Lower leg skin (tissue), 4 donors: ENCODE measurements around the gene MYO3B. TPM values are rescaled to one million over a fixed set of nuclear protein-coding genes. Genes with fewer than 3 reads are reported as not detected.

Experiments used
- DNase-seq, 2 donors: peaks; one replicate each; pipeline ENCODE4 v3.0.0-alpha.2; 2019; ENCODE audit warnings: low spot score in 2 of 2
- H3K4me3 ChIP-seq: fragments of 200-600 bp; sonication (generic); 2 replicates; pipeline ENCODE4 v1.5.1; 2017; ENCODE audit warnings: mild to moderate bottlenecking, low read depth; ENCODE audit not compliant: poor library complexity, severe bottlenecking
- CTCF ChIP-seq, 3 donors: fragments of 450-650 bp; IDR thresholded peaks; one replicate each; pipeline ENCODE4 v1.5.1; 2016; ENCODE audit warnings: antibody characterized with exemption in 3 of 3, mild to moderate bottlenecking in 3 of 3, moderate library complexity in 2 of 3
- POLR2A ChIP-seq, 2 donors: fragments of 450-650 bp; IDR thresholded peaks; one replicate each; pipeline ENCODE4 v1.6.1; 2016 to 2017; ENCODE audit warnings: antibody characterized with exemption in 2 of 2, mild to moderate bottlenecking in 1 of 2, moderate library complexity in 1 of 2
- WGBS, 2 donors: methylation state at CpG; one replicate each; pipeline ENCODE4 v1.1.5; 2018; 5-methylcytosine and 5-hydroxymethylcytosine counted together
- intact Hi-C: fragments of 100-400 bp; cut with DNase I; formaldehyde crosslinking; loops from one replicate; pipeline ENCODE4 v1.15.0; 2023; ENCODE audit warnings: low total_unique reads
- total RNA-seq, 4 donors: library from RNA; depleted of rRNA; stranded (reverse); fragments of >200 nt; gene quantifications; one replicate each; pipeline ENCODE4 v1.1.0, GENCODE V29; 2016

Gene MYO3B
- total RNA-seq, 4 donors from 2014 or later, result 0.17 to 0.81 (median 0.66) TPM

- WGBS, 2 donors, result 62 to 76% methylated on average over 2 of the region's 2 CpGs
- no peak overlapping the region for H3K4me3 ChIP-seq
- no peak for TF ChIP-seq CTCF (IDR thresholded peaks at IDR 0.05)
- no peak for TF ChIP-seq POLR2A (IDR thresholded peaks at IDR 0.05)
- DNase-seq, result no peak
- intact Hi-C loops, result no loop called here
These were observed 390.6 kb downstream of the MYO3B start for GRCh38 chr2:170568511-170568910.

GRCh38 chr2:170571612-170572011 is 393.7 kb downstream of the MYO3B start:
- H3K4me3 ChIP-seq, result no peak overlapping the region
- intact Hi-C loops, result no loop called here
- no peak for DNase-seq
- TF ChIP-seq POLR2A (IDR thresholded peaks at IDR 0.05) (no peak), CTCF (IDR thresholded peaks at IDR 0.05) (no peak)
- WGBS, 2 donors, result 64 to 71% methylated on average over 1 of the region's 1 CpG

- TF ChIP-seq CTCF (IDR thresholded peaks at IDR 0.05) (no peak), POLR2A (IDR thresholded peaks at IDR 0.05) (no peak)
- no peak overlapping the region for H3K4me3 ChIP-seq
- no peak for DNase-seq
- 91 to 98% methylated on average over 1 of the region's 1 CpG for WGBS, 2 donors
- intact Hi-C loops, result no loop called here
These were observed 395.7 kb downstream of the MYO3B start for GRCh38 chr2:170573671-170574070.

DNA sequence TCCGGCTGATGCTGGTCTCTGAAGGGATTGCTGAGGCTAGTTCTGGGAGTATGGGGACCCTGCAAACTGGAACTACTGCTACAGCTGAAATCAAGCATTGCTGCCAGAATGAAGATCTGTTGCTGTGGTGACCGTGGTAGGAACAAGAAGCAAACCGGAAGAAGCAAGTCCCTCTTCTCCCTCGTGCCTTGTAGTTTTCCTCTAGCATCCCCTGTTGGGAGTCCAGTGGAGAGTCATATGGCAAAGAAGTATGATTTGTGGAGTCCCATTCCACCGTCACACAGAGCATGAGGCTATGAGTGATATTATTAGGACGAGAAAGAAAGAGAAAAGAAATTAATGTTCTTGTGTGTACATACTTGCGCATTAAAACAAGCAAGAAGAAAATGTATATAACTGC is 398.3 kb downstream of the MYO3B start:
- WGBS, 2 donors, result 79 to 86% methylated on average over 7 of the region's 7 CpGs
- TF ChIP-seq CTCF (IDR thresholded peaks at IDR 0.05) (no peak), POLR2A (IDR thresholded peaks at IDR 0.05) (no peak)
- no peak overlapping the region for H3K4me3 ChIP-seq
- DNase-seq, result no peak
- intact Hi-C loops, result no loop called here

- TF ChIP-seq CTCF (IDR thresholded peaks at IDR 0.05), result no peak
- no peak for TF ChIP-seq POLR2A (IDR thresholded peaks at IDR 0.05)
- 79 to 88% methylated on average over 3 of the region's 3 CpGs for WGBS, 2 donors
- DNase-seq, result no peak
- intact Hi-C loops, result no loop called here
- no peak overlapping the region for H3K4me3 ChIP-seq
These were observed 399.4 kb downstream of the MYO3B start for GRCh38 chr2:170577356-170577755.

DNA sequence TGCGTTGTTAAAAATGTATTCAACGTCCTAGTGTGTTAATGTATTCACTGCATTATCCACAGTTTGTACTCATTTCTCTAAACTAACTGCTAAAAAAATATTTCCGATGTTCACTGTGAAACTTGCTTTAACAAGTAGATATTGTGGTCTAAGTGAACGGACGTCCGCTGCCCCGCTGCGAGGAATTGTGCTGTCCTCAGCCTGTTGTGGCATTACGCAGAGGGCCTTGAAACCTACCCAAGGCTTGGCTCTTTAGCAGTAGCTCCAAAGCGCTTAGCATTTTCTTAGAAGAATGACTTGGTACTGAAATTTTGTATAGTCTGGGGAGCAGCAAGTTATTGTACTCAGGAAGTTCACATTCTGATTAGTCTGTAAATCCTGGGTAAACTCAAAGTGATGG is 400.7 kb downstream of the MYO3B start:
- H3K4me3 ChIP-seq, result no peak overlapping the region
- no peak for TF ChIP-seq POLR2A (IDR thresholded peaks at IDR 0.05)
- no peak for TF ChIP-seq CTCF (IDR thresholded peaks at IDR 0.05)
- 92 to 94% methylated on average over 10 of the region's 10 CpGs for WGBS, 2 donors
- intact Hi-C loops, result no loop called here
- no peak for DNase-seq
